NCI-H526 treated with DMSO at 0.1 percent for 48 hours (cell line): ENCODE measurements around the gene ERRFI1.

Experiments
- DNase-seq: peaks from one replicate; lab custom pipeline; 2025; lab: John Stamatoyannopoulos, UW

Gene ERRFI1

GRCh38 chr1:8043621-8044020, 17.5 kb upstream of the ERRFI1 start:
- no peak for DNase-seq

- no peak for DNase-seq
Measured at GRCh38 chr1:8042134-8042533, 16.0 kb upstream of the ERRFI1 start.

GRCh38 chr1:8040586-8040985, 14.5 kb upstream of the ERRFI1 start:
- DNase-seq = no peak

- no peak for DNase-seq
Measured at GRCh38 chr1:8039071-8039470, 13.0 kb upstream of the ERRFI1 start.

- DNase-seq = no peak
Measured at GRCh38 chr1:8035289-8035688, 9.2 kb upstream of the ERRFI1 start.

- DNase-seq = no peak
Measured at GRCh38 chr1:8033322-8033721, 7.2 kb upstream of the ERRFI1 start.

- DNase-seq = no peak
Measured at GRCh38 chr1:8032366-8032910, 6.3 kb upstream of the ERRFI1 start.

GRCh38 chr1:8031176-8031785, 5.2 kb upstream of the ERRFI1 start:
- peak; percentile 62 for DNase-seq

GRCh38 chr1:8028571-8028910, 2.4 kb upstream of the ERRFI1 start:
- DNase-seq = no peak

- DNase-seq = no peak
Measured at GRCh38 chr1:8027748-8028570, 1.9 kb upstream of the ERRFI1 start.

GRCh38 chr1:8026976-8027747, 1.1 kb upstream of the ERRFI1 start:
- no peak for DNase-seq

- no peak for DNase-seq
Measured at GRCh38 chr1:8025671-8026144, 401 bp downstream of the ERRFI1 start.

GRCh38 chr1:8025061-8025670, 943 bp downstream of the ERRFI1 start:
- peak; percentile 24 for DNase-seq

- DNase-seq = no peak
Measured at GRCh38 chr1:8024329-8024728, 1.8 kb downstream of the ERRFI1 start.

- no peak for DNase-seq
Measured at GRCh38 chr1:8023995-8024313, 2.2 kb downstream of the ERRFI1 start.

- DNase-seq = no peak
Measured at GRCh38 chr1:8023287-8023994, 2.7 kb downstream of the ERRFI1 start.

- no peak for DNase-seq
Measured at GRCh38 chr1:8022395-8023286, 3.5 kb downstream of the ERRFI1 start.

GRCh38 chr1:8021676-8022266, 4.3 kb downstream of the ERRFI1 start:
- DNase-seq = no peak

GRCh38 chr1:8020032-8020431, 6.1 kb downstream of the ERRFI1 start:
- DNase-seq = no peak

- DNase-seq = no peak
Measured at GRCh38 chr1:8019229-8019620, 6.9 kb downstream of the ERRFI1 start.
